Neural progenitor cell (in vitro differentiated cells): ENCODE measurements around the gene LRRN2.

Source experiments
- CTCF ChIP-seq: fragments of 200-600 bp; sonication (generic); IDR thresholded peaks from 2 replicates; pipeline ENCODE4 v1.5.1; 2017; ENCODE audit warnings: antibody characterized with exemption, mild to moderate bottlenecking
- EZH2phosphoT487 ChIP-seq: fragments of 200-600 bp; sonication (generic); IDR thresholded peaks from 2 replicates; pipeline ENCODE4 v1.6.1; 2017; ENCODE audit warnings: antibody characterized with exemption

- TF ChIP-seq CTCF (no peak), EZH2phosphoT487 (no peak)
Observed at GRCh38 chr1:204571128-204571527, 114.4 kb downstream of the LRRN2 start.
